ENCODE measurements around the gene ODAD2.

DNA sequence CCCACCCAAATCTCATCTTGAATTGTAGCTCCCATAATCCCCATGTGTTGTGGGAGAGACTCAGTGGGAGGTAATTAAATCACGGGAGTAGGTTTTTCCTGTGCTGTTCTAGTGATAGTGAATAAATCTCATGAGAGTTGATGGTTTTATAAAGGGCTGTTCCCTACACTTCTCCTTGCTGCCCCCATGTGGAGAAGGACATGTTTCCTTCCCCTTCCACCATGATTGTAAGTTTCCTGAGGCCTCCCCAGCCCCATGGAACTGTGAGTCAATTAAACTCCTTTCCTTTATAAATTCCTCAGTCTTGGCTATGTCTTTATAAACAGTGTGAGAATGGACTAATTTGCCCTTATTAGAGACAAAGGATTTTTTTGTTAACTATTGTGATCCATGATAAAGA is 204.7 kb downstream of the ODAD2 start:
- TF ChIP-seq, protein P1, sequence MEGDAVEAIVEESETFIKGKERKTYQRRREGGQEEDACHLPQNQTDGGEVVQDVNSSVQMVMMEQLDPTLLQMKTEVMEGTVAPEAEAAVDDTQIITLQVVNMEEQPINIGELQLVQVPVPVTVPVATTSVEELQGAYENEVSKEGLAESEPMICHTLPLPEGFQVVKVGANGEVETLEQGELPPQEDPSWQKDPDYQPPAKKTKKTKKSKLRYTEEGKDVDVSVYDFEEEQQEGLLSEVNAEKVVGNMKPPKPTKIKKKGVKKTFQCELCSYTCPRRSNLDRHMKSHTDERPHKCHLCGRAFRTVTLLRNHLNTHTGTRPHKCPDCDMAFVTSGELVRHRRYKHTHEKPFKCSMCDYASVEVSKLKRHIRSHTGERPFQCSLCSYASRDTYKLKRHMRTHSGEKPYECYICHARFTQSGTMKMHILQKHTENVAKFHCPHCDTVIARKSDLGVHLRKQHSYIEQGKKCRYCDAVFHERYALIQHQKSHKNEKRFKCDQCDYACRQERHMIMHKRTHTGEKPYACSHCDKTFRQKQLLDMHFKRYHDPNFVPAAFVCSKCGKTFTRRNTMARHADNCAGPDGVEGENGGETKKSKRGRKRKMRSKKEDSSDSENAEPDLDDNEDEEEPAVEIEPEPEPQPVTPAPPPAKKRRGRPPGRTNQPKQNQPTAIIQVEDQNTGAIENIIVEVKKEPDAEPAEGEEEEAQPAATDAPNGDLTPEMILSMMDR (conservative IDR thresholded peaks at IDR 0.05), result no peak
- no peak for TF ChIP-seq EZH2 (IDR thresholded peaks at IDR 0.05; ENCODE audit: low read depth)
